ACHN (cell line): ENCODE measurements around the gene ATXN1L.
"Not testable (repeated sequence)": the region's sequence is repeated elsewhere in the genome, so short reads cannot be mapped to it uniquely, and the experiment has no call there.

Experiments
- DNase-seq: peaks from one replicate; pipeline ENCODE4 v3.0.0-alpha.2; 2015
- in situ Hi-C: cut with HindIII; loops from 2 replicates; pipeline ENCODE4 v1.10.0; 2017; ENCODE audit warnings: low sequenced_read_pairs, low pct_ligation_motif_present, low pct_unique_long_range_greater_than_20kb

ATXN1L gene

GRCh38 chr16:71883168-71883848 lies 37.5 kb downstream of the ATXN1L start:
- in situ Hi-C loops: no loop called here
- peak; percentile 31 for DNase-seq

DNA sequence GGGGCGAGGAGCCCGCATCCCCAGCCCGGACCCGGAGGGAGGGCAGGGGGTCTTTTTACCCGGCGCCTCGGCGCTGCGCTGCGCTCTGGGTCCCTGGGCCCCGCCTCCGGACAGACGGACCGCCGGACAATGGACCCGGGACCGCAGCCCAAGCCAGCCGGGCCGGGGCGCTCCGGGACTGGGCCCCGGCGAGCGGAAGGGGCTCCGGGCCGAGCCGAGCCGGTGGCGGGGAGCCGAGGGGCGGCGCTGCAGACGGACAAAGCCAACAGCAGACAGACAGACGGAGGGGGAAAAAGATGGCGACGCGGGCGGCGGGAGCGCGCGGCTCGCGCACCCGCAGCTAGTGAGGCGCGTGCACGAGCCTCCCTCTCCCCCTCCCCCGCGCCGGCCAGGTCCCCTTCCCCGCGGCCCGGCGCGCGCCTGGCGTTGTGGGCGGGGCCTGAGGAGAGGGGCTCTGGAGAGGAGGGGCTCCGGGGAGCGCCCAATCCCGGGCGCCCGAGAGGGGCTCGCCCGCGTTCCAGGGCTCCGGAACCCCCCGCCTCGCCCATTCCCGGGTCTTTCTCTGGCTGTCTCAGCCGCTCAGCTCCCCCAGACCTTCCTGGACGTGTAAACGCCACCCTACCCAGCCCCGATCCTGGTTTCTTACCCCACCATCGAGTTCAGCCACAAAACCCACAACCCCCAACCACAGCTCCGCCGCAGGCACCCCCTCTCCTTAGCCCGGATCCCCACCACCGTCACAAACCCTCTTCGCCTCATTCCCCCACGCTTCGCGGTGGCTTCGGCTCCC lies 38.3 kb downstream of the ATXN1L start, which contains the start of gene ZNF821:
Gene ZNF821 (minus strand): TSS at position 334 of the 790 bp plus-strand sequence. CDS start 4,236 bp downstream, outside the sequence.
- peak; percentile 79 for DNase-seq
- in situ Hi-C loops: no loop called here

GRCh38 chr16:71885261-71885650 lies 39.5 kb downstream of the ATXN1L start:
- in situ Hi-C loops: no loop called here
- no peak for DNase-seq

GRCh38 chr16:71889147-71889546 lies 43.4 kb downstream of the ATXN1L start:
- in situ Hi-C loops: no loop called here
- DNase-seq: no peak

GRCh38 chr16:71893888-71894228 lies 48.1 kb downstream of the ATXN1L start:
- in situ Hi-C loops: no loop called here
- no peak for DNase-seq

GRCh38 chr16:71894229-71894920 lies 48.6 kb downstream of the ATXN1L start:
- DNase-seq: peak; percentile 62
- in situ Hi-C loops: no loop called here

DNA sequence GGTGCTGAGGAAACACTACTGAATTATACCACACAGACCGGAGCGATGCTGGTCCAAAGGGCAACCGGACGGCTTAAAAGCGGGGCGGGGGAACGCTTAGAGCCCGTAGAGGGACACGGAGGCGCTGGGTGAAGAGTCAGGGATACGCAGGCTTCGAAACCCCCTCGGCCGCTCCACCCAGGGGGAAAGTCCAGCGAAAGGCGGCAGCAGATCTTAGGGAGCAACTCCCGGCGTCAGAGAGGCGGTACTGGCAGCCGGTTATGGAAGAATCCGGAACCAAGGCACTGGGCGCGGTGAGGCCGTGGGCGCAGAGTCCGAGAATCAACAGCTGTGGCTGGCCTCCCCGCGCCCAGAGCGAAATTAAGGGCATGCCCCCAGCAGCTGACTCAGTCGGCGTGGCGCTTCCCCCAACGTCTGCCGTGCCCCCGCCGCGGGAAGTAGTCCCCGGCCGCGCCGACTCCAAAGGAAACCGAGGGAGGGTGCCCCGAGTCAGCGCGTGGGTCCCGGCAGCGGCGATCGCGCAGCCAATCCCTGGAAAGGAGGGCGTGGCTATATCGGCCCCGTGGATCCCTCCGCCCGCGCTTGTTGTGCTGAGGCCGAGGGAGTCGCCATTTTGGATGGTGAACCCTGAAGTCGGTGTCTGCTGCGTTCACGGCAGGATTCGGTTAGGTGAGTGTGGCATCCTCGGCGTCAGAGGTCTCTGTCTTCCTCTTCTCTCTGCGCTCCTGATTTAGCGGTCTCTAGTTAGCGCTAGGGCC lies 49.3 kb downstream of the ATXN1L start, which contains the start of gene IST1:
Gene IST1 (plus strand): TSS at position 611 of the 758 bp plus-strand sequence. CDS start 20,110 bp downstream, outside the sequence.
- in situ Hi-C loops: no loop called here
- DNase-seq: peak; percentile 100

DNA sequence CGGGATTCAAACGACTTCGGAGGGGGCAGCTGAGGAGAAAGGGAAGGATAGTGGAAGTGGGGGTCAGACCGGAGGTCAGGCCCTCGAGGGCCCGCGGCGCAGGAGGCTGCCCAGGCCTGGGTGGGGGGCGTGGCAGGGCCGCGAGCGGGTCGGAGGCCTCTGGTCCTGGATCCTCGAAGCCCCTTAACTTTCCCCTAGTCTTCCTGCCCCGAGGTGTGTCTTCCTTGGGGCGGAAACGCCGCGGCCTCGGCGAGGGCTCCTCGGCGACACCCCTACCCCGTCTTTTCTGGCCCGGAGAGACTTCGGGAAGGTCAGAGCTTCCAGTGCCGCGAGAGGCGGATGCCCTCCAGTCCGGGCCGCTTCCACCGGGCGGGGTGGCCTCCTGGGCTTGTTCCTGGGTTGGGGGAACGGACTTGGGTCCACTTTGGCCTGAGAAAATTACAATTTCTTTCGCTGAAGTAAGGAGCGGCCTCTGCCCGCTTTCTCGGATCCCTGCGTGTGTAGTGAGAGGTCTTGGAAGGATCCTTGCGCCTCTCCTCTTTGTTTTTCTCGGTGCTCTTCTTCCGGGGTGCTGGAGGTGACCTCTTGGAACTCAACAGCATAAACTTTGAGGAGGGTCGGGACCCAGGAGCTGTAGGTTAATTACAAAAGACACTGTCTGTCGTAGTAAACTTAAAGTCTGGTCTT lies 50.0 kb downstream of the ATXN1L start:
- in situ Hi-C loops: no loop called here
- DNase-seq: peak; percentile 71

GRCh38 chr16:71896764-71897368 lies 51.1 kb downstream of the ATXN1L start:
- DNase-seq: no peak
- in situ Hi-C loops: no loop called here

DNA sequence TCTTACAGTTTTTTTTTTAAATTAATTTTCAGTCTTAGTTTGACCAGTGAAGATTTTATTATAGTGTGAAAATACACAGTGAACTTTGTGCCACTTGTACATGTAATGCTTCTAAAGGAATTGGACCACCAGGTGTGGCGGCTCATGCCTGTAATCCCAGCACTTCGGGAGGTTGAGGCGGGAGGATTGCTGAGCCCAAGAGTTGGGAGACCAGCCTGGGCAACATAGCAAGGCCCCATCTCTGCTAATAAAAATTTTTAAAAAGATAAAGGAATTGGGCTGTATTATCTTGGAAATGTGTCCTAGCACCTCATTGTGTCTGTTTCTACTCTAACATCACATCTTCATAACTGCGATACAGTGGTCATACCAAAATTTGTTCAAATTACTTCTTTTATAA lies 53.4 kb downstream of the ATXN1L start:
- DNase-seq: no peak
- in situ Hi-C loops: no loop called here

GRCh38 chr16:71902656-71903365 lies 57.0 kb downstream of the ATXN1L start:
- in situ Hi-C loops: no loop called here

GRCh38 chr16:71903608-71904007 lies 57.8 kb downstream of the ATXN1L start:
- DNase-seq: no peak
- in situ Hi-C loops: no loop called here

More at GRCh38 chr16:71902656-71903365, 57.0 kb downstream of the ATXN1L start:
- DNase-seq: no peak

DNA sequence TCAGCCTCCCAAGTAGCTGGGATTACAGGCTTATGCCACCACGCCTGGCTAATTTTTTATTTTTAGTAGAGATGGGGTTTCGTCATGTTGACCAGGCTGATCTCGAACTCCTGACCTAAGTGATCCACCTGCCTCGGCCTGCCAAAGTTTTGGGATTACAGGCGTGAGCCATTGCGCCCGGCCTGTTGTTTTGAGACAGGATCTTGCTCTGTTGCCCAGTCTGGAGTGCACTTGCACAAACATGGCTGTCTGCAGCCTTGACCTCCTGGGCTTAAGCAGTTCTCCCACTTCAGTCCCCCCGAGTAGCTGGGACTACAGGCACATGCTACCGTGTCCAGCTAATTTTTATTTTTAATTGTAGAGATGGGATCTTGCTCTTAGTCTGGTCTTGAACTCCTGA lies 58.5 kb downstream of the ATXN1L start:
- in situ Hi-C loops: no loop called here
- no peak for DNase-seq

DNA sequence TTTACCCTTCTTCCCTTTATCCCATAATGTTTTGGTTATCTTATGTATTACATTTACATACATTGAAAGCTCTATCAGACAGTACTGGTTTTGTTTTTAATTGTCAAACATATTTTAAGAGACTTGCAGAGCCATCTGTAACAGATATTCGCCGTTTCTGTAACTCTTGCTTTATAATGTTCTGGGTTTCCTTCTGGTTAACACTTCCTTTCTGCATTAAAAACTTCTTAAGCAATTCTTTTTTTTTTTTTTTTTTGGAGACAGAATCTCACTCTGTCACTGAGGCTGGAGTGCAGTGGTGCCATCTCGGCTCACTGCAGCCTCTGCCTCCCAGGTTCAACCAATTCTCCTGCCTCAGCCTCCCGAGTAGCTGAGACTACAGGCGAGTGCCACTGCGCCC lies 60.0 kb downstream of the ATXN1L start:
- DNase-seq, in situ Hi-C loops: not testable (repeated sequence)
